ENCODE measurements around the gene SLC66A1. TPM values are rescaled to one million over a fixed set of nuclear protein-coding genes. Genes with fewer than 3 reads are reported as not detected.
A peak's percentile ranks its signal among the peaks of the same experiment; 100 is the strongest.

The SLC66A1 gene
- total RNA-seq, 2 experiments from 2014 or later: 3.6 TPM

DNA sequence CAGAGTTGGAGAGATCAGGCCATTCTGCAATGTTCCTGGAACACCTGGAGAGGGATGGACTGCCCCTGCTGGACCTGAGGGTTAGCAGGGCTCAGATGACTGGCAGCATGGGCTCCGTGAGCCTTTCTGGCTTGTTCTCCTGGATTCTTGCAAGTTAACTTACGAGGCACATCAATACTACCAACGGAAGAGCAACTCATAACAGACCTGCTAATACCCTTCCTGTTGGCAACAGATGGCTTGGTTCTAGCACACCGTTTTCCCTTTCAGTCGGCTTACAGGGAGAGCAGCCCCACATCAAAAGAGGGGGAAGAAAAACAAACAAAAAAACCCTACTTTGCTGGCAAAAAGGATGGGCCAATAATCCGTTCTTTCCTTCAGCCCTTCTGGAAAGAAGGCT lies 47.9 kb downstream of the SLC66A1 start:
- DNase-seq (peak; percentile 17), ATAC-seq (peak; percentile 59)
- POLR2A ChIA-PET: interaction anchor here (0.7 kb wide), 2 partner anchors 12 to 108 kb away, joined by 3 read pairs; partner anchors contain the start of gene MRTO4
- Mint-ChIP-seq H3K4me1 (ENCODE audit: low read depth) (peaks cover 42% of the 10 kb centered on the region), H3K27me3 (no peaks in the 10 kb centered on the region), H3K4me3 (no peak overlapping the region), H3K27ac (peak overlapping the region; percentile 38), H3K36me3 (ENCODE audit: low read depth) (peaks cover 12% of the 10 kb centered on the region), H3K9me3 (no peaks in the 10 kb centered on the region)
- TF ChIP-seq, protein P1, sequence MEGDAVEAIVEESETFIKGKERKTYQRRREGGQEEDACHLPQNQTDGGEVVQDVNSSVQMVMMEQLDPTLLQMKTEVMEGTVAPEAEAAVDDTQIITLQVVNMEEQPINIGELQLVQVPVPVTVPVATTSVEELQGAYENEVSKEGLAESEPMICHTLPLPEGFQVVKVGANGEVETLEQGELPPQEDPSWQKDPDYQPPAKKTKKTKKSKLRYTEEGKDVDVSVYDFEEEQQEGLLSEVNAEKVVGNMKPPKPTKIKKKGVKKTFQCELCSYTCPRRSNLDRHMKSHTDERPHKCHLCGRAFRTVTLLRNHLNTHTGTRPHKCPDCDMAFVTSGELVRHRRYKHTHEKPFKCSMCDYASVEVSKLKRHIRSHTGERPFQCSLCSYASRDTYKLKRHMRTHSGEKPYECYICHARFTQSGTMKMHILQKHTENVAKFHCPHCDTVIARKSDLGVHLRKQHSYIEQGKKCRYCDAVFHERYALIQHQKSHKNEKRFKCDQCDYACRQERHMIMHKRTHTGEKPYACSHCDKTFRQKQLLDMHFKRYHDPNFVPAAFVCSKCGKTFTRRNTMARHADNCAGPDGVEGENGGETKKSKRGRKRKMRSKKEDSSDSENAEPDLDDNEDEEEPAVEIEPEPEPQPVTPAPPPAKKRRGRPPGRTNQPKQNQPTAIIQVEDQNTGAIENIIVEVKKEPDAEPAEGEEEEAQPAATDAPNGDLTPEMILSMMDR (IDR thresholded peaks at IDR 0.05): no peak
- CTCF ChIA-PET: interaction anchor here (1.0 kb wide), 2 partner anchors 19 to 302 kb away, joined by 3 read pairs; no protein-coding TSS in a partner anchor
- intact Hi-C loops (cut with micrococcal nuclease): no loop called here

DNA sequence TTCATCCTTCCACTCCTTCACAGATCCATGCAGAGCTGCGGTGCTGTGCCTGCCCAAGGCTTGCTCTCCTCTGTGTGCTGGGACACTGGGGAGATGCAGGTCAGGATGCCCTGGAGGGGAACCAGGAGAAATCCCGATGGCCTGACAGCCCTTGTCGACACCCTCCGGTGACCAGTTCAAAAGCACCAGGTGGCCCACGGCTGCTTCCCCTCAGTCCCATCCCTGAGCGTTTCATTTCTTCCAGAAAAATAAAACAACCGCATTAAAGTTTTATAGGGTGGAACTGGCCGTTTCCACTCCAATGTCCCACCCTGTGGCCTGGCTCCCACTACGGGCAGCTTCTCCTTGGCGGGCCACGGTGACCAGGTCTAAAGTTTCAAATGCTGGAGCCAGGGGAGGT lies 48.3 kb downstream of the SLC66A1 start:
- ChIA-PET POLR2A (interaction anchor here (1.0 kb wide), 1 partner anchor 12 kb away, joined by 3 read pairs; no protein-coding TSS in a partner anchor), CTCF (interaction anchor here (0.6 kb wide), 1 partner anchor 302 kb away, joined by 3 read pairs; no protein-coding TSS in a partner anchor)
- peaks cover 42% of the 10 kb centered on the region for H3K4me1 Mint-ChIP-seq (ENCODE audit: low read depth)
- H3K9me3 Mint-ChIP-seq: no peaks in the 10 kb centered on the region
- peak overlapping the region; percentile 38 for H3K27ac Mint-ChIP-seq
- H3K36me3 Mint-ChIP-seq (ENCODE audit: low read depth): peaks cover 12% of the 10 kb centered on the region
- TF ChIP-seq, protein P1 (IDR thresholded peaks at IDR 0.05): no peak
- H3K27me3 Mint-ChIP-seq: no peaks in the 10 kb centered on the region
- DNase-seq (no peak), ATAC-seq (no peak)
- no peak overlapping the region for H3K4me3 Mint-ChIP-seq
- intact Hi-C loops (cut with micrococcal nuclease): no loop called here

DNA sequence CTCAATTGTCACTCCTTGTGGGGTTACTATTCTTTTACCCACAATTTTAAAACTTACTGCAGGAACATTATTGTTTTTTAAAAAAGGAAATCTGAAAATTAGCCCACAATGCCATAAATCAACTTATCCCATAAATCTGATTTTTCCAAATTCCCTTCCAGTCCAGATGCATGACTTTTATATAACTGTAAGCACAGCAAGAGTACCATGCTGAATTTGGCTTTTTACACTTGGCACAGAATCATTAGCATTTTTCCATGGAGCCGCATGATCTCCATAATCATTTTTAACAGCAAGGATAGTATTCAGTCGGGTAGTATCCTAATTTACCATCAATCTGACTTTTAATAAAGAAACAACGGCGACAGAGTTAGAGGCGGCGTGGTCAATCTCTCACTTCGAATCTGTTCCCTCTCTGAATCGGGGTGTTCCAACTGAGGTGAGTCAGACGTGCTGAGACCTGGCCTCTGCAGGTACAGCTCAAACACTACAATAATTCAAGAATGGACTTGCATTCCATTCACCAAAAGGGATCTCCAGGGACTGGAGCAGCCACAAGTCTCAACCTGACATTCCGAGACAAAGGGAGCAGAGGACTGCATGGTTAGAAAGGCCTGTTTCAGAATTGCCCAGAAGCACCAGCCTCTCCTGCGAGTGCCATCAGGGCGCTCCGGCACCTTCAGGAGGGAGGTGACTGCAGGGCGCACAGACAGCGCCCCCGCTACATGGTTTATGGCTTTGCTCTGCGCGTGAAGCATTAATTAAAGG lies 48.9 kb downstream of the SLC66A1 start:
- ChIA-PET POLR2A (interaction anchor here (1.0 kb wide), 1 partner anchor 13 kb away, joined by 3 read pairs; no protein-coding TSS in a partner anchor), CTCF (interaction anchor here (0.6 kb wide), 1 partner anchor 301 kb away, joined by 3 read pairs; no protein-coding TSS in a partner anchor)
- Mint-ChIP-seq H3K4me3 (no peak overlapping the region), H3K27ac (no peak overlapping the region), H3K9me3 (no peaks in the 10 kb centered on the region), H3K27me3 (no peaks in the 10 kb centered on the region), H3K36me3 (ENCODE audit: low read depth) (peaks cover 9% of the 10 kb centered on the region), H3K4me1 (ENCODE audit: low read depth) (peaks cover 44% of the 10 kb centered on the region)
- DNase-seq (peak; percentile 13), ATAC-seq (peak; percentile 40)
- intact Hi-C loops (cut with micrococcal nuclease): no loop called here
- TF ChIP-seq, protein P1 (IDR thresholded peaks at IDR 0.05): no peak

DNA sequence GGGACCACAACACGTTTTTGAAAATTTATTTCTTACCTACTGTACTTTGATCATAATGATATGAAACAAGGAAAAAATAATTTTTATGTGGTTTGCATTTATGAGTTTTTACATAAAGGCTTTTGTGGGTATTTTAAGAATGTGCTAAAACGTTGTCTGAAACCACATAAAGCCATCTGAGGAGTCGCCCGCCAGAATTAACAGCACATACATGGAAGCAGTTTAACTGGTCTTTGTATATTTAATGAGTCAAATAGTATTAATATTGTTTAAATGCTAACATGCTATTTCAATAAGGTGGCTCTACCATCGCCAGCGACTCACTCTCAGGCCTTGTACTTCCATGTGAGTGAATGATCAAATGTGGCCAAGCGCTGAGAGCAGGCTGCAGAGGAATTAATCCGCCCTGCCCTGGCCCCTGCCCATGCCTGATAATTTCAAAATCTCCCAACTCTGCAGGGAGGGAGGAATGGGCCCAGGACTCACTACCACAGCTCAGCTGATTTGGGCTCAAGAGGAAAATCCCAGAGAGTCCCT lies 49.6 kb downstream of the SLC66A1 start:
- intact Hi-C loops (cut with micrococcal nuclease): no loop called here

More for the DNA sequence above, 49.6 kb downstream of the SLC66A1 start:
- no peaks in the 10 kb centered on the region for H3K27me3 Mint-ChIP-seq
- H3K4me1 Mint-ChIP-seq (ENCODE audit: low read depth): peaks cover 47% of the 10 kb centered on the region
- H3K27ac Mint-ChIP-seq: no peak overlapping the region
- no peak for DNase-seq
- no peaks in the 10 kb centered on the region for H3K9me3 Mint-ChIP-seq
- ChIA-PET CTCF (no interaction called here), POLR2A (interaction anchor here (1.0 kb wide), 1 partner anchor 14 kb away, joined by 3 read pairs; no protein-coding TSS in a partner anchor)
- ATAC-seq: no peak
- H3K36me3 Mint-ChIP-seq (ENCODE audit: low read depth): peaks cover 7% of the 10 kb centered on the region
- H3K4me3 Mint-ChIP-seq: no peak overlapping the region
- TF ChIP-seq, protein P1 (IDR thresholded peaks at IDR 0.05): peak; percentile 9

Data from activated CD8-positive, alpha-beta T cell treated with anti-CD3 and anti-CD28 coated beads for 36 hours (primary cell).